HepG2 (cell line): ENCODE data around the gene GRM2. TPM values are rescaled to one million over a fixed set of nuclear protein-coding genes. Genes with fewer than 3 reads are reported as not detected.
A peak's percentile ranks its signal among the peaks of the same experiment; 100 is the strongest.

Experiments used
- ARID4A ChIP-seq: sonication (generic); formaldehyde crosslinking; IDR thresholded peaks from 2 replicates; pipeline ENCODE4 v1.5.0; 2020; ENCODE audit warnings: mild to moderate bottlenecking, missing genetic modification reagents, borderline replicate concordance
- ATF2 ChIP-seq: sonication (generic); formaldehyde crosslinking; IDR thresholded peaks from 2 replicates; pipeline ENCODE4 v1.4.0; 2020; ENCODE audit warnings: missing genetic modification reagents
- CREB1 ChIP-seq, 2 experiments: fragments of 450-650 bp in 1 of 2; IDR thresholded peaks; 2 replicates each; pipeline ENCODE4 v1.6.1; 2016 to 2017; ENCODE audit warnings: control low read depth in 1 of 2, mild to moderate bottlenecking in 1 of 2, missing compliant biosample characterization in 1 of 2, missing genetic modification characterization in 1 of 2
- ETV5 ChIP-seq: IDR thresholded peaks from 2 replicates; pipeline ENCODE4 v1.6.1; 2018; ENCODE audit warnings: missing biosample characterization, missing genetic modification reagents, inconsistent platforms, borderline replicate concordance
- FOXJ3 ChIP-seq: sonication (generic); formaldehyde crosslinking; IDR thresholded peaks from 2 replicates; pipeline ENCODE4 v1.4.0; 2020; ENCODE audit warnings: missing genetic modification reagents, mild to moderate bottlenecking, borderline replicate concordance
- HNF4G ChIP-seq, 2 experiments: sonication (generic) in 1 of 2; formaldehyde crosslinking in 1 of 2; IDR thresholded peaks; 2 replicates each; pipeline versions ENCODE4 v1.4.0 to v1.6.1; 2011 to 2020; ENCODE audit warnings: borderline replicate concordance in 2 of 2, low read depth in 2 of 2, mild to moderate bottlenecking in 2 of 2, low read length in 1 of 2, missing genetic modification reagents in 1 of 2, moderate library complexity in 1 of 2
- HOXD1 ChIP-seq: sonication (generic); formaldehyde crosslinking; IDR thresholded peaks from 2 replicates; pipeline ENCODE4 v1.5.0; 2020; ENCODE audit warnings: missing genetic modification reagents
- IRX3 ChIP-seq: sonication (generic); formaldehyde crosslinking; IDR thresholded peaks from 2 replicates; pipeline ENCODE4 v1.8.1; 2023; ENCODE audit warnings: mild to moderate bottlenecking, low read depth, missing genetic modification reagents, borderline replicate concordance
- JUNB ChIP-seq: sonication (generic); formaldehyde crosslinking; IDR thresholded peaks from 2 replicates; pipeline ENCODE4 v1.8.0; 2022; ENCODE audit warnings: missing genetic modification reagents, mild to moderate bottlenecking, borderline replicate concordance
- MAX ChIP-seq: IDR thresholded peaks from 2 replicates; pipeline ENCODE4 v1.6.1; 2012; ENCODE audit warnings: inconsistent platforms
- NR0B2 ChIP-seq: sonication (generic); formaldehyde crosslinking; IDR thresholded peaks from 2 replicates; pipeline ENCODE4 v1.4.0; 2020; ENCODE audit warnings: mild to moderate bottlenecking, missing genetic modification reagents
- PAXIP1 ChIP-seq: sonication (generic); formaldehyde crosslinking; conservative IDR thresholded peaks from 2 replicates; pipeline ENCODE4 v1.4.0; 2020; ENCODE audit warnings: mild to moderate bottlenecking, missing genetic modification reagents, moderate library complexity
- ZBTB21 ChIP-seq: sonication (generic); formaldehyde crosslinking; IDR thresholded peaks from 2 replicates; pipeline ENCODE4 v1.4.0; 2020; ENCODE audit warnings: missing genetic modification reagents
- ZNF30 ChIP-seq: sonication (generic); formaldehyde crosslinking; IDR thresholded peaks from 2 replicates; pipeline ENCODE4 v1.5.0; 2020; ENCODE audit warnings: mild to moderate bottlenecking, missing genetic modification reagents
- ZNF350 ChIP-seq: sonication (generic); formaldehyde crosslinking; IDR thresholded peaks from 2 replicates; pipeline ENCODE4 v1.4.0; 2020; ENCODE audit warnings: mild to moderate bottlenecking, low read depth, missing genetic modification reagents, borderline replicate concordance
- ZNF451 ChIP-seq: sonication (generic); formaldehyde crosslinking; IDR thresholded peaks from 2 replicates; pipeline ENCODE4 v1.5.0; 2020; ENCODE audit warnings: mild to moderate bottlenecking, missing genetic modification reagents
- ZNF484 ChIP-seq: sonication (generic); formaldehyde crosslinking; IDR thresholded peaks from 2 replicates; pipeline ENCODE4 v1.5.1; 2020; ENCODE audit warnings: mild to moderate bottlenecking, low read depth, missing genetic modification reagents, borderline replicate concordance
- ZNF772 ChIP-seq: sonication (generic); formaldehyde crosslinking; IDR thresholded peaks from 2 replicates; pipeline ENCODE4 v1.5.0; 2020; ENCODE audit warnings: mild to moderate bottlenecking, missing genetic modification reagents
- ZNF792 ChIP-seq: IDR thresholded peaks from 2 replicates; pipeline ENCODE4 v1.6.1; 2016
- polyA plus RNA-seq, 8 experiments: library from polyadenylated mRNA; depleted of rRNA in 3 of 8; stranded (reverse) in 7 of 8; unstranded in 1 of 8; fragments of >200 nt; fragmentation: Illumina TruSeq in 4 of 8; extraction: Trizol in 4 of 8; gene quantifications; 2 replicates each; pipeline versions ENCODE4 v1.2.1 to v1.2.3, GENCODE V29; 2011 to 2016; ENCODE audit warnings: low read depth in 4 of 8, missing spikeins in 1 of 8, mixed read lengths in 1 of 8; ENCODE audit not compliant: insufficient read depth in 1 of 8
- total RNA-seq, 5 experiments: library from RNA; depleted of rRNA; stranded (reverse); fragments of >200 nt; fragmentation: Illumina TruSeq; extraction: Trizol; gene quantifications; 2 replicates each; pipeline ENCODE4 v1.2.3, GENCODE V29; 2016; ENCODE audit warnings: low read depth in 1 of 5

The GRM2 gene
- total and polyA plus RNA-seq, 2 of the 13 experiments (the other 11 are each of a cell fraction or from before 2014, with no cell fraction given) = 0.04 to 0.07 TPM

GRCh38 chr3:51712963-51713362, 6.1 kb downstream of the GRM2 start (continued):
- TF ChIP-seq ARID4A (CRISPR knock-in tag) (peak; percentile 16; the same call in 1 of the 2 replicates), ZNF772 (CRISPR knock-in tag) (no peak), FOXJ3 (CRISPR knock-in tag) (no peak), CREB1 (IDR thresholded peaks at IDR 0.05) (peak; percentile 41; the same call in 1 of the 2 replicates), CREB1 (CRISPR knock-in tag; IDR thresholded peaks at IDR 0.05) (no peak), ZNF484 (CRISPR knock-in tag) (no peak), ATF2 (no peak), ZNF451 (CRISPR knock-in tag) (no peak), ZNF30 (CRISPR knock-in tag) (no peak), IRX3 (CRISPR knock-in tag) (no peak), ZNF350 (CRISPR knock-in tag) (no peak), ETV5 (CRISPR knock-in tag) (0 out of 2 replicates have a peak, but pooled peaks have one; percentile 22), NR0B2 (CRISPR knock-in tag) (no peak), HOXD1 (CRISPR knock-in tag) (no peak), JUNB (CRISPR knock-in tag) (no peak), HNF4G (IDR thresholded peaks at IDR 0.05; ENCODE audit: borderline replicate concordance, low read depth, low read length) (0 out of 2 replicates have a peak, but pooled peaks have one; percentile 19), HNF4G (CRISPR knock-in tag; IDR thresholded peaks at IDR 0.05; ENCODE audit: borderline replicate concordance, low read depth) (no peak), PAXIP1 (CRISPR knock-in tag) (peak; percentile 53; the same call in 1 of the 2 replicates), MAX (peak; percentile 45), ZBTB21 (peak; percentile 30; the same call in 1 of the 2 replicates), ZNF792 (CRISPR knock-in tag) (no peak)
